ENCODE results near the gene GHR. TPM values are rescaled to one million over a fixed set of nuclear protein-coding genes. Genes with fewer than 3 reads are reported as not detected.

GHR gene
- total RNA-seq, 4 donors from 2014 or later, result 2.0 to 6.0 (median 3.8) TPM

- H3K9me3 ChIP-seq, result no peaks in the 10 kb centered on the region
- intact Hi-C loops (cut with DNase I), result no loop called here
- H3K36me3 ChIP-seq, result no peaks in the 10 kb centered on the region
- 27 to 49% methylated on average over 4 of the region's 4 CpGs for WGBS, 2 donors
- no peaks in the 10 kb centered on the region for H3K27me3 ChIP-seq
- TF ChIP-seq POLR2A (IDR thresholded peaks at IDR 0.05), result no peak
- TF ChIP-seq, protein P1, sequence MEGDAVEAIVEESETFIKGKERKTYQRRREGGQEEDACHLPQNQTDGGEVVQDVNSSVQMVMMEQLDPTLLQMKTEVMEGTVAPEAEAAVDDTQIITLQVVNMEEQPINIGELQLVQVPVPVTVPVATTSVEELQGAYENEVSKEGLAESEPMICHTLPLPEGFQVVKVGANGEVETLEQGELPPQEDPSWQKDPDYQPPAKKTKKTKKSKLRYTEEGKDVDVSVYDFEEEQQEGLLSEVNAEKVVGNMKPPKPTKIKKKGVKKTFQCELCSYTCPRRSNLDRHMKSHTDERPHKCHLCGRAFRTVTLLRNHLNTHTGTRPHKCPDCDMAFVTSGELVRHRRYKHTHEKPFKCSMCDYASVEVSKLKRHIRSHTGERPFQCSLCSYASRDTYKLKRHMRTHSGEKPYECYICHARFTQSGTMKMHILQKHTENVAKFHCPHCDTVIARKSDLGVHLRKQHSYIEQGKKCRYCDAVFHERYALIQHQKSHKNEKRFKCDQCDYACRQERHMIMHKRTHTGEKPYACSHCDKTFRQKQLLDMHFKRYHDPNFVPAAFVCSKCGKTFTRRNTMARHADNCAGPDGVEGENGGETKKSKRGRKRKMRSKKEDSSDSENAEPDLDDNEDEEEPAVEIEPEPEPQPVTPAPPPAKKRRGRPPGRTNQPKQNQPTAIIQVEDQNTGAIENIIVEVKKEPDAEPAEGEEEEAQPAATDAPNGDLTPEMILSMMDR (IDR thresholded peaks at IDR 0.05), result no peak
- H3K4me3 ChIP-seq, result no peak overlapping the region
- no peak for DNase-seq
- peaks cover 0 to 28% (median 3%) of the 10 kb centered on the region in 3 donors for H3K4me1 ChIP-seq
- H3K27ac ChIP-seq, result peak overlapping the region in 2 of 4 donors; percentile 48 to 63
These were observed 218.2 kb downstream of the GHR start for GRCh38 chr5:42641336-42642005.

GRCh38 chr5:42642006-42642405, 218.8 kb downstream of the GHR start:
- H3K36me3 ChIP-seq, result no peaks in the 10 kb centered on the region
- peaks cover 0 to 28% (median 3%) of the 10 kb centered on the region in 3 donors for H3K4me1 ChIP-seq
- H3K4me3 ChIP-seq, result no peak overlapping the region
- no peak for TF ChIP-seq POLR2A (IDR thresholded peaks at IDR 0.05)
- TF ChIP-seq, protein P1 (IDR thresholded peaks at IDR 0.05), result no peak
- no peak for DNase-seq
- intact Hi-C loops (cut with DNase I), result no loop called here
- 28 to 36% methylated on average over 4 of the region's 4 CpGs for WGBS, 2 donors
- no peaks in the 10 kb centered on the region for H3K9me3 ChIP-seq
- H3K27ac ChIP-seq, result peak overlapping the region in 2 of 4 donors; percentile 46 to 63
- no peaks in the 10 kb centered on the region for H3K27me3 ChIP-seq

GRCh38 chr5:42643360-42643759, 220.1 kb downstream of the GHR start:
- no peaks in the 10 kb centered on the region for H3K9me3 ChIP-seq
- 87 to 94% methylated on average over 1 of the region's 1 CpG for WGBS, 2 donors
- TF ChIP-seq, protein P1 (IDR thresholded peaks at IDR 0.05), result no peak
- TF ChIP-seq POLR2A (IDR thresholded peaks at IDR 0.05), result no peak
- intact Hi-C loops (cut with DNase I), result no loop called here
- no peaks in the 10 kb centered on the region for H3K36me3 ChIP-seq
- no peak overlapping the region for H3K27ac ChIP-seq
- DNase-seq, result no peak
- no peak overlapping the region for H3K4me3 ChIP-seq
- H3K4me1 ChIP-seq, result peaks cover 0 to 29% (median 3%) of the 10 kb centered on the region in 3 donors
- no peaks in the 10 kb centered on the region for H3K27me3 ChIP-seq

GRCh38 chr5:42645138-42645537, 221.9 kb downstream of the GHR start:
- Histone ChIP-seq H3K9me3 (no peaks in the 10 kb centered on the region), H3K27me3 (no peaks in the 10 kb centered on the region), H3K36me3 (no peaks in the 10 kb centered on the region), H3K4me1 (peaks cover 0 to 46% (median 3%) of the 10 kb centered on the region in 3 donors), H3K27ac (no peak overlapping the region), H3K4me3 (no peak overlapping the region)
- 47 to 60% methylated on average over 2 of the region's 2 CpGs for WGBS, 2 donors
- no peak for DNase-seq
- intact Hi-C loops (cut with DNase I), result no loop called here
- TF ChIP-seq POLR2A (IDR thresholded peaks at IDR 0.05), result no peak

DNA sequence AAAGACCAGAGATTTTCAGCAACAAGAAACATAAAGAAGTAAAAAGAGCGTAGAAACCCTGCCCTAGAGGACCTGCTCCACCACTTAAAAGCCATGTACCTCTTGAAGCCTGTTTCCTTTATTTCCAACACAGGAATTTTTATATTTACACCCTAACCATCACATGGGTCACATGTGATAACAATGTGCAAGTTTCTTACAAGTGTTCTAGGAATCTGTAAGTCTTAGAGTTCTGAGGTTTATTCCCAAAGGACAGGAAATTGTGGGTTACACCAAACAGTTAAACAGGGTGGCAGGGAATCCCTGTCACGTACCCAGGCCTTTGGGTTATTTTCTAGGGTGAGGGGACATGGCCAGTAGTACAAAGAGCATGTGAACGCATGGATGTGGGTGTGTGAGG, 224.8 kb downstream of the GHR start:
- H3K27me3 ChIP-seq, result no peaks in the 10 kb centered on the region
- H3K27ac ChIP-seq, result no peak overlapping the region
- WGBS, 2 donors, result 63 to 71% methylated on average over 3 of the region's 3 CpGs
- no peaks in the 10 kb centered on the region for H3K36me3 ChIP-seq
- intact Hi-C loops (cut with DNase I), result no loop called here
- peaks cover 0 to 22% (median 0%) of the 10 kb centered on the region in 3 donors for H3K4me1 ChIP-seq
- no peak for TF ChIP-seq POLR2A (IDR thresholded peaks at IDR 0.05)
- TF ChIP-seq, protein P1 (IDR thresholded peaks at IDR 0.05), result no peak
- H3K4me3 ChIP-seq, result no peak overlapping the region
- no peak for DNase-seq
- no peaks in the 10 kb centered on the region for H3K9me3 ChIP-seq
